NB4 (cell line): ENCODE data around the gene AGAP2.
"Not testable (repeated sequence)": the region's sequence is repeated elsewhere in the genome, so short reads cannot be mapped to it uniquely, and the experiment has no call there.

Experiments used
- DNase-seq: peaks from one replicate; pipeline ENCODE4 v3.0.0; 2010; ENCODE audit warnings: low read depth
- H3K4me3 ChIP-seq: one replicate; pipeline ENCODE4 v1.5.1; 2011; ENCODE audit warnings: mild to moderate bottlenecking, low read depth, low read length, moderate library complexity
- CTCF ChIP-seq: IDR thresholded peaks from one replicate; pipeline ENCODE4 v1.5.1; 2012; ENCODE audit warnings: low read depth, low read length
- MAX ChIP-seq: IDR thresholded peaks from 2 replicates; pipeline ENCODE4 v1.6.1; 2011; ENCODE audit warnings: low read depth, low read length
- MYC ChIP-seq: IDR thresholded peaks from 2 replicates; pipeline ENCODE4 v1.6.1; 2011; ENCODE audit warnings: low read depth, low read length
- POLR2A ChIP-seq: IDR thresholded peaks from 2 replicates; pipeline ENCODE4 v1.6.1; 2011; ENCODE audit warnings: mild to moderate bottlenecking; ENCODE audit not compliant: insufficient read length; ENCODE audit errors: extremely low read depth

Gene AGAP2

GRCh38 chr12:57724003-57724935 is 14.3 kb downstream of the AGAP2 start:
- no peak overlapping the region for H3K4me3 ChIP-seq
- no peak for DNase-seq
- no peak for TF ChIP-seq MAX
- no peak for TF ChIP-seq MYC
- TF ChIP-seq CTCF: no peak
- no peak for TF ChIP-seq POLR2A

DNA sequence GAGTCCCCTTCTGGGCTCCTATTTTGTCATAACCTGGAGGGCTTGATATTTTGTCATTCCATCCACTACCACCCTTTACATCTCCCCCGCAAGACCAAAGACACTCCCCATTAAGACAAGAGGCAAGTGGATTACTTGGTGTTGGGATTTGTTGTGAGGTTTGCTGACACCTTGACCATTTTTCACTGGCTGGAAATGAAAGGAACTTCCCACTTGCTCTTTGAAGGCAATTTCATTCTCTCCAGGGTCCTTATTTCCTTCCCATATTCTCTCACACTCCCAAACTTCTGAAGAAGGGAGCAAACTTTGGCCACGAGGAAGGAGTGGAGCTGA is 14.9 kb downstream of the AGAP2 start:
- no peak overlapping the region for H3K4me3 ChIP-seq
- DNase-seq: no peak
- TF ChIP-seq CTCF (no peak), POLR2A (no peak), MAX (no peak), MYC (no peak)

GRCh38 chr12:57722716-57723629 is 15.6 kb downstream of the AGAP2 start:
- TF ChIP-seq MAX: no peak
- TF ChIP-seq MYC: no peak
- TF ChIP-seq CTCF: no peak
- no peak for TF ChIP-seq POLR2A
- H3K4me3 ChIP-seq: no peak overlapping the region
- no peak for DNase-seq

DNA sequence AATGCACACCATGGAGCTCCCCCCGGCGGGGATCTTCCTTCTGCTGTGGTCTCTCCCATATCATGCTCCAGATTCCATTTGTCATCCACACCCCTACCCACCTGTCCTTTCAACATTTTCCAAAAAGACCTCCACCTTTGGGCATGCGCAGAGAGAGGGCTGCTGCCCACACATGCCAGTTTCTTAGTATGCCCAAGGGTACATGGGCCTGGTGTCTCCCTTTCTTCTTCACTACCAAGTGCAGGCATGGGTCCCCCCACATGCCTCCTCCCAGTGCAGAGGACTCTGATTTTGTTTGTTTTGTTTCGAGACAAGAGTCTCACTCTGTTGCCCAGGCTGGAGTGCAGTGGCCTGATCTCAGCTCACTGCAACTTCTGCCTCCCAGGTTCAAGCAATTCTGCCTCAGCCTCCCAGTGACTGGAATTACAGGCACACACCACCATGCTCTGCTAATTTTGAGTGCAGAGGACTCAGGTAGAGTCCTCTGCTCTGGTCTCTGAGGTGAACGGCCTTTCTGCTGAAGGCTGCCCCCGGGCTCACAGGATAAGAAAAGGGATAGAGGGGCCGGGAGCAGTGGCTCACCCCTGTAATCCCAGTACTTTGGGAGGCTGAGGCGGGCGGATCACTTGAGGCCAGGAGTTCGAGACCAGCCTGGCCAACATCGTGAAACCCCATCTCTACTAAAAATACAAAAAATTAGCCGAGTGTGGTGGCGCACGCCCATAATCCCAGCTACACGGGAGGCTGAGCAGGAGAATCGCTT is 16.5 kb downstream of the AGAP2 start:
- H3K4me3 ChIP-seq, DNase-seq: not testable (repeated sequence)

GRCh38 chr12:57720606-57721595 is 17.6 kb downstream of the AGAP2 start:
- no peak for TF ChIP-seq POLR2A
- TF ChIP-seq MAX: no peak
- TF ChIP-seq MYC: no peak
- TF ChIP-seq CTCF: no peak
- DNase-seq: no peak

More at GRCh38 chr12:57720606-57721595, 17.6 kb downstream of the AGAP2 start:
- H3K4me3 ChIP-seq: no peak overlapping the region
